HL-60 (cell line): ENCODE results near the gene PTPRO.

Experiments
- DNase-seq, 2 experiments: peaks; one replicate each; pipeline ENCODE4 v3.0.0-alpha.2; 2010 to 2020; ENCODE audit warnings: low read depth in 1 of 2, low spot score in 1 of 2
- H3K27ac ChIP-seq: fragments of 250-450 bp; sonication (Bioruptor Pico); replicated peaks from 2 replicates; pipeline ENCODE4 v1.5.1; 2020; ENCODE audit warnings: mild to moderate bottlenecking, moderate library complexity
- H3K27me3 ChIP-seq: fragments of 250-450 bp; sonication (Bioruptor Pico); 2 replicates; pipeline ENCODE4 v1.5.1; 2021; ENCODE audit warnings: mild to moderate bottlenecking, moderate library complexity; ENCODE audit not compliant: insufficient read depth, poor library complexity, severe bottlenecking
- H3K4me3 ChIP-seq: replicated peaks from 2 replicates; pipeline ENCODE4 v1.5.1; 2011; ENCODE audit warnings: mild to moderate bottlenecking, control low read depth, low read length; ENCODE audit not compliant: insufficient read depth
- CTCF ChIP-seq: IDR thresholded peaks from one replicate; pipeline ENCODE4 v1.5.1; 2011; ENCODE audit warnings: low read length, control low read depth, inconsistent platforms; ENCODE audit not compliant: insufficient read depth
- GABPA ChIP-seq: IDR thresholded peaks from 2 replicates; pipeline ENCODE4 v1.6.1; 2012; ENCODE audit warnings: low read depth
- POLR2AphosphoS5 ChIP-seq: IDR thresholded peaks from 2 replicates; pipeline ENCODE4 v1.6.1; 2012; ENCODE audit warnings: low read depth
- REST ChIP-seq: IDR thresholded peaks from 2 replicates; pipeline ENCODE4 v1.6.1; 2012; ENCODE audit warnings: low read depth; ENCODE audit not compliant: insufficient replicate concordance
- SPI1 ChIP-seq: IDR thresholded peaks from 2 replicates; pipeline ENCODE4 v1.6.1; 2012; ENCODE audit warnings: low read depth, mild to moderate bottlenecking, borderline replicate concordance

PTPRO gene

GRCh38 chr12:15346488-15346887, 24.2 kb downstream of the PTPRO start:
- Histone ChIP-seq H3K4me3 (no peak overlapping the region), H3K27ac (no peak overlapping the region)
- TF ChIP-seq POLR2AphosphoS5 (no peak), GABPA (no peak), CTCF (no peak), SPI1 (no peak), REST (no peak)

GRCh38 chr12:15350643-15351042, 28.3 kb downstream of the PTPRO start:
- Histone ChIP-seq H3K27me3 (no peaks in the 10 kb centered on the region), H3K4me3 (no peak overlapping the region), H3K27ac (no peak overlapping the region)
- no peak for DNase-seq
- no peak for TF ChIP-seq SPI1
- TF ChIP-seq POLR2AphosphoS5, result no peak
- TF ChIP-seq GABPA, result no peak
- no peak for TF ChIP-seq CTCF
- no peak for TF ChIP-seq REST

More at GRCh38 chr12:15346488-15346887, 24.2 kb downstream of the PTPRO start:
- no peak for DNase-seq
- peaks cover under 1% of the 10 kb centered on the region for H3K27me3 ChIP-seq

- no peak overlapping the region for H3K4me3 ChIP-seq
Measured at GRCh38 chr12:15355766-15356165, 33.5 kb downstream of the PTPRO start.

More at GRCh38 chr12:15355766-15356165, 33.5 kb downstream of the PTPRO start:
- Histone ChIP-seq H3K27ac (no peak overlapping the region), H3K27me3 (no peaks in the 10 kb centered on the region)
- TF ChIP-seq POLR2AphosphoS5 (no peak), SPI1 (no peak), REST (no peak), GABPA (no peak), CTCF (no peak)
- DNase-seq, result no peak
